Measurements from ENCODE around the gene CALD1. TPM values are rescaled to one million over a fixed set of nuclear protein-coding genes. Genes with fewer than 3 reads are reported as not detected.

CALD1 gene
- polyA plus RNA-seq, 2 of the 4 experiments (the other 2 are of a cell fraction) = 136 to 150 TPM

GRCh38 chr7:134818613-134819345, 39.3 kb downstream of the CALD1 start (continued):
- TF ChIP-seq, protein P1, sequence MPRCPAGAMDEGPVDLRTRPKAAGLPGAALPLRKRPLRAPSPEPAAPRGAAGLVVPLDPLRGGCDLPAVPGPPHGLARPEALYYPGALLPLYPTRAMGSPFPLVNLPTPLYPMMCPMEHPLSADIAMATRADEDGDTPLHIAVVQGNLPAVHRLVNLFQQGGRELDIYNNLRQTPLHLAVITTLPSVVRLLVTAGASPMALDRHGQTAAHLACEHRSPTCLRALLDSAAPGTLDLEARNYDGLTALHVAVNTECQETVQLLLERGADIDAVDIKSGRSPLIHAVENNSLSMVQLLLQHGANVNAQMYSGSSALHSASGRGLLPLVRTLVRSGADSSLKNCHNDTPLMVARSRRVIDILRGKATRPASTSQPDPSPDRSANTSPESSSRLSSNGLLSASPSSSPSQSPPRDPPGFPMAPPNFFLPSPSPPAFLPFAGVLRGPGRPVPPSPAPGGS (IDR thresholded peaks at IDR 0.05) = no peak
- TF ChIP-seq NFE2L2 (conservative IDR thresholded peaks at IDR 0.05; ENCODE audit: low read length) (no peak), ZC3H11A (IDR thresholded peaks at IDR 0.05) (no peak), CHD4 (IDR thresholded peaks at IDR 0.05; ENCODE audit: borderline replicate concordance) (no peak)

DNA sequence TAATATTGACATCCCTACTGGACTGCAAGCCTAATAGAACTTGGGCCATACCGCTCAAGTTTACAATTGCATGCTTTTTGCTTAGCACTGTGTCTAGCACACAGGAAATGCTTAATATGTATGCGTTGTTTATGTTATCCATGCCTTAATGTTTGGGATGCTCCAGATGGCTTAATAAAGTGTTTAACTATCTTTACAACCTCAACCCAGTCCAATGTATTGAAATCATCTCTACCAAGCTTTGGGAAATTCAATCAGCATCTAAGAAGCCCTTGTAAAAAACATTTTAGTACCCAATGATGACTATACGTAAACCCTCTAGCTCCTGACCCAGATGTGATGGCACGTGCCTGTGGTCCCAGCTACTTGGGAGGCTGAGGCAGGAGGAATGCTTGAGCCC, 40.0 kb downstream of the CALD1 start:
- POLR2A ChIA-PET = no interaction called here
- CTCF ChIA-PET = interaction anchor here (1.5 kb wide), 1 partner anchor 387 kb away, joined by 3 read pairs; no protein-coding TSS in a partner anchor
- DNase-seq (ENCODE audit: low read depth in 1 of 2, low spot score in 1 of 2) (no peak), ATAC-seq (no peak), FAIRE-seq (no peak)
- no peak overlapping the region for H3K4me3 ChIP-seq
- TF ChIP-seq E2F6 (IDR thresholded peaks at IDR 0.05; ENCODE audit: borderline replicate concordance, low read depth) = no peak
- no peak for TF ChIP-seq MAFK (IDR thresholded peaks at IDR 0.05; ENCODE audit: partially characterized antibody)
- TF ChIP-seq KDM5A (IDR thresholded peaks at IDR 0.05) = no peak
- no peak for TF ChIP-seq EHF (CRISPR knock-in tag; IDR thresholded peaks at IDR 0.05)
- TF ChIP-seq BHLHE40 (IDR thresholded peaks at IDR 0.05; ENCODE audit: low read depth, low read length) = no peak
- TF ChIP-seq GATA3 (IDR thresholded peaks at IDR 0.05; ENCODE audit: borderline replicate concordance) = no peak
- no peak for TF ChIP-seq JUNB (IDR thresholded peaks at IDR 0.05)
- no peak for TF ChIP-seq TP53 (CRISPR knock-in tag; IDR thresholded peaks at IDR 0.05)
- no peak for TF ChIP-seq FOSB (CRISPR knock-in tag; IDR thresholded peaks at IDR 0.05)
- TF ChIP-seq CHD4 (IDR thresholded peaks at IDR 0.05; ENCODE audit: borderline replicate concordance) = no peak
- no peak for TF ChIP-seq CBX2 (IDR thresholded peaks at IDR 0.05; ENCODE audit: borderline replicate concordance, low read depth)
- no peak for TF ChIP-seq JUN (IDR thresholded peaks at IDR 0.05)
- TF ChIP-seq KDM1A (IDR thresholded peaks at IDR 0.05; ENCODE audit: low read depth) = no peak
- no peak overlapping the region for H3K27ac ChIP-seq
- no peak overlapping the region for H3K4me2 ChIP-seq
- no peaks in the 10 kb centered on the region for H3K9me3 ChIP-seq
- 85% methylated on average over 4 of the region's 4 CpGs for WGBS (ENCODE audit: missing lambda C conversion rate)
- no peaks in the 10 kb centered on the region for H3K4me1 ChIP-seq

GRCh38 chr7:134820295-134820694, 40.9 kb downstream of the CALD1 start:
- 87% methylated on average over 2 of the region's 2 CpGs for WGBS (ENCODE audit: missing lambda C conversion rate)
- TF ChIP-seq POLR2A (IDR thresholded peaks at IDR 0.05; ENCODE audit: low read length) (no peak), MAZ (IDR thresholded peaks at IDR 0.05; ENCODE audit: borderline replicate concordance, low read depth, low read length) (no peak), NPAS2 (CRISPR knock-in tag; IDR thresholded peaks at IDR 0.05; ENCODE audit: borderline replicate concordance) (no peak), HOXB5 (CRISPR knock-in tag; IDR thresholded peaks at IDR 0.05) (no peak), HOXA7 (CRISPR knock-in tag; IDR thresholded peaks at IDR 0.05) (no peak), NR3C1 (IDR thresholded peaks at IDR 0.05) (no peak), FOSB (CRISPR knock-in tag; IDR thresholded peaks at IDR 0.05) (no peak), FOSL2 (IDR thresholded peaks at IDR 0.05) (no peak), FOSL2 (CRISPR knock-in tag; IDR thresholded peaks at IDR 0.05) (no peak), ATOH8 (CRISPR knock-in tag; IDR thresholded peaks at IDR 0.05; ENCODE audit: low read depth) (no peak), SMC3 (IDR thresholded peaks at IDR 0.05) (no peak), HMGXB4 (CRISPR knock-in tag; IDR thresholded peaks at IDR 0.05; ENCODE audit: borderline replicate concordance) (no peak), NFE2L2 (conservative IDR thresholded peaks at IDR 0.05; ENCODE audit: low read length) (no peak)
- TF ChIP-seq, protein P2, sequence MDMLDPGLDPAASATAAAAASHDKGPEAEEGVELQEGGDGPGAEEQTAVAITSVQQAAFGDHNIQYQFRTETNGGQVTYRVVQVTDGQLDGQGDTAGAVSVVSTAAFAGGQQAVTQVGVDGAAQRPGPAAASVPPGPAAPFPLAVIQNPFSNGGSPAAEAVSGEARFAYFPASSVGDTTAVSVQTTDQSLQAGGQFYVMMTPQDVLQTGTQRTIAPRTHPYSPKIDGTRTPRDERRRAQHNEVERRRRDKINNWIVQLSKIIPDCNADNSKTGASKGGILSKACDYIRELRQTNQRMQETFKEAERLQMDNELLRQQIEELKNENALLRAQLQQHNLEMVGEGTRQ (IDR thresholded peaks at IDR 0.05) = no peak
- DNase-seq (ENCODE audit: low read depth in 1 of 2, low spot score in 1 of 2) (no peak), FAIRE-seq (no peak), ATAC-seq (no peak)
- Histone ChIP-seq H3K4me1 (no peaks in the 10 kb centered on the region), H3K9me3 (no peaks in the 10 kb centered on the region), H3K27ac (no peak overlapping the region), H3K4me3 (no peak overlapping the region), H3K4me2 (no peak overlapping the region)
- ChIA-PET POLR2A (no interaction called here), CTCF (interaction anchor here (1.5 kb wide), 1 partner anchor 388 kb away, joined by 3 read pairs; no protein-coding TSS in a partner anchor)

All from A549 (cell line).